Stimulated activated naive B cell treated with anti-CD40 and anti-IgM and Interleukin-4, amounts not matched to agents 10 μg/mL and 1 μg/mL and 100 μg/mL, for 72 hours (primary cell): ENCODE data around the gene PALM2AKAP2.
A peak's percentile ranks its signal among the peaks of the same experiment; 100 is the strongest.

ENCODE experiments used
- ATAC-seq, 2 donors: fragments of 150-1000 bp; cut with Tn5 transposase; replicated peaks; 2 replicates each; pipeline ENCODE4 v1.10.0; 2021; ENCODE audit warnings: moderate library complexity in 1 of 2
- DNase-seq: peaks from one replicate; pipeline ENCODE4 v3.0.0; 2021
- H3K27ac Mint-ChIP-seq: one replicate; pipeline ENCODE4 v1.8.0; 2022; ENCODE audit warnings: mild to moderate bottlenecking, mixed read lengths
- H3K27me3 Mint-ChIP-seq, 2 donors: one replicate each; pipeline ENCODE4 v1.8.0; 2022; ENCODE audit warnings: mixed read lengths in 2 of 2
- H3K36me3 Mint-ChIP-seq, 2 donors: one replicate each; pipeline ENCODE4 v1.8.0; 2022; ENCODE audit warnings: mixed read lengths in 2 of 2, mild to moderate bottlenecking in 1 of 2
- H3K4me1 Mint-ChIP-seq, 2 donors: one replicate each; pipeline ENCODE4 v1.8.0; 2022; ENCODE audit warnings: mixed read lengths in 2 of 2, mild to moderate bottlenecking in 1 of 2
- H3K4me3 Mint-ChIP-seq, 2 donors: one replicate each; pipeline ENCODE4 v1.8.0; 2022; ENCODE audit warnings: mild to moderate bottlenecking in 2 of 2, mixed read lengths in 2 of 2, moderate library complexity in 1 of 2
- H3K9me3 Mint-ChIP-seq, 2 donors: one replicate each; pipeline ENCODE4 v1.8.0; 2022; ENCODE audit warnings: mixed read lengths in 2 of 2, mild to moderate bottlenecking in 1 of 2

PALM2AKAP2 gene

GRCh38 chr9:109789556-109789955, 9.6 kb downstream of the PALM2AKAP2 start:
- Mint-ChIP-seq H3K36me3 (no peaks in the 10 kb centered on the region), H3K4me3 (no peak overlapping the region), H3K9me3 (no peaks in the 10 kb centered on the region), H3K27me3 (peaks cover 5 to 10% of the 10 kb centered on the region in 2 donors), H3K27ac (no peak overlapping the region), H3K4me1 (no peaks in the 10 kb centered on the region)
- no peak for DNase-seq
- ATAC-seq, result no peak

GRCh38 chr9:109789971-109790370, 10.0 kb downstream of the PALM2AKAP2 start:
- no peak overlapping the region for H3K4me3 Mint-ChIP-seq

GRCh38 chr9:109791003-109791677, 11.1 kb downstream of the PALM2AKAP2 start:
- H3K4me1 Mint-ChIP-seq, result no peaks in the 10 kb centered on the region
- DNase-seq, result no peak
- no peak overlapping the region for H3K4me3 Mint-ChIP-seq
- H3K27me3 Mint-ChIP-seq, result peaks cover 5 to 10% of the 10 kb centered on the region in 2 donors
- no peak overlapping the region for H3K27ac Mint-ChIP-seq
- H3K36me3 Mint-ChIP-seq, result no peaks in the 10 kb centered on the region
- H3K9me3 Mint-ChIP-seq, result no peaks in the 10 kb centered on the region
- no peak for ATAC-seq

More at GRCh38 chr9:109789971-109790370, 10.0 kb downstream of the PALM2AKAP2 start:
- H3K27me3 Mint-ChIP-seq, result peaks cover 5 to 10% of the 10 kb centered on the region in 2 donors
- H3K4me1 Mint-ChIP-seq, result no peaks in the 10 kb centered on the region
- no peak overlapping the region for H3K27ac Mint-ChIP-seq
- H3K36me3 Mint-ChIP-seq, result no peaks in the 10 kb centered on the region
- H3K9me3 Mint-ChIP-seq, result no peaks in the 10 kb centered on the region
- DNase-seq (no peak), ATAC-seq (no peak)

- no peak for DNase-seq
- H3K4me1 Mint-ChIP-seq, result no peaks in the 10 kb centered on the region
- no peaks in the 10 kb centered on the region for H3K36me3 Mint-ChIP-seq
- H3K27ac Mint-ChIP-seq, result no peak overlapping the region
- peaks cover 5 to 10% of the 10 kb centered on the region in 2 donors for H3K27me3 Mint-ChIP-seq
- ATAC-seq, result no peak
- no peaks in the 10 kb centered on the region for H3K9me3 Mint-ChIP-seq
- H3K4me3 Mint-ChIP-seq, result no peak overlapping the region
These were observed 11.7 kb downstream of the PALM2AKAP2 start for GRCh38 chr9:109791747-109792146.

- no peaks in the 10 kb centered on the region for H3K9me3 Mint-ChIP-seq
- ATAC-seq, result no peak
- no peak overlapping the region for H3K4me3 Mint-ChIP-seq
- H3K4me1 Mint-ChIP-seq, result peaks cover 0 to 3% of the 10 kb centered on the region in 2 donors
- peaks cover 5 to 10% of the 10 kb centered on the region in 2 donors for H3K27me3 Mint-ChIP-seq
- no peaks in the 10 kb centered on the region for H3K36me3 Mint-ChIP-seq
- H3K27ac Mint-ChIP-seq, result no peak overlapping the region
- DNase-seq, result no peak
These were observed 13.1 kb downstream of the PALM2AKAP2 start for GRCh38 chr9:109792951-109793546.

GRCh38 chr9:109793921-109794320, 13.9 kb downstream of the PALM2AKAP2 start:
- peaks cover 0 to 3% of the 10 kb centered on the region in 2 donors for H3K4me1 Mint-ChIP-seq
- no peak overlapping the region for H3K4me3 Mint-ChIP-seq
- H3K27ac Mint-ChIP-seq, result no peak overlapping the region
- DNase-seq (no peak), ATAC-seq (no peak)
- peaks cover 0 to 9% of the 10 kb centered on the region in 2 donors for H3K27me3 Mint-ChIP-seq
- H3K9me3 Mint-ChIP-seq, result no peaks in the 10 kb centered on the region
- H3K36me3 Mint-ChIP-seq, result no peaks in the 10 kb centered on the region

GRCh38 chr9:109794361-109795012, 14.5 kb downstream of the PALM2AKAP2 start:
- Mint-ChIP-seq H3K9me3 (no peaks in the 10 kb centered on the region), H3K4me1 (peaks cover 0 to 3% of the 10 kb centered on the region in 2 donors), H3K36me3 (no peaks in the 10 kb centered on the region), H3K27ac (no peak overlapping the region), H3K27me3 (peaks cover 0 to 15% of the 10 kb centered on the region in 2 donors), H3K4me3 (no peak overlapping the region)
- DNase-seq (no peak), ATAC-seq (no peak)

GRCh38 chr9:109795613-109796012, 15.6 kb downstream of the PALM2AKAP2 start:
- no peak for ATAC-seq
- H3K4me3 Mint-ChIP-seq, result no peak overlapping the region
- no peak for DNase-seq
- H3K4me1 Mint-ChIP-seq, result peaks cover 0 to 3% of the 10 kb centered on the region in 2 donors
- H3K27me3 Mint-ChIP-seq, result peaks cover 1 to 15% of the 10 kb centered on the region in 2 donors
- no peaks in the 10 kb centered on the region for H3K9me3 Mint-ChIP-seq
- no peak overlapping the region for H3K27ac Mint-ChIP-seq
- H3K36me3 Mint-ChIP-seq, result no peaks in the 10 kb centered on the region

- DNase-seq (no peak), ATAC-seq (no peak)
- Mint-ChIP-seq H3K27ac (no peak overlapping the region), H3K27me3 (peaks cover 6 to 11% of the 10 kb centered on the region in 2 donors), H3K4me3 (no peak overlapping the region), H3K36me3 (no peaks in the 10 kb centered on the region), H3K4me1 (peaks cover 0 to 3% of the 10 kb centered on the region in 2 donors), H3K9me3 (no peaks in the 10 kb centered on the region)
These were observed 16.1 kb downstream of the PALM2AKAP2 start for GRCh38 chr9:109796078-109796477.

- Mint-ChIP-seq H3K27me3 (peaks cover 6 to 11% of the 10 kb centered on the region in 2 donors), H3K4me3 (no peak overlapping the region), H3K4me1 (peaks cover 0 to 3% of the 10 kb centered on the region in 2 donors), H3K36me3 (no peaks in the 10 kb centered on the region), H3K9me3 (no peaks in the 10 kb centered on the region), H3K27ac (peak overlapping the region; percentile 26)
- ATAC-seq (peak; percentile 72 to 74), DNase-seq (no peak)
These were observed 17.0 kb downstream of the PALM2AKAP2 start for GRCh38 chr9:109797006-109797405.

- no peak for ATAC-seq
- H3K27me3 Mint-ChIP-seq, result peaks cover 6 to 11% of the 10 kb centered on the region in 2 donors
These were observed 17.5 kb downstream of the PALM2AKAP2 start for GRCh38 chr9:109797509-109797908.

GRCh38 chr9:109799141-109799540, 19.1 kb downstream of the PALM2AKAP2 start:
- Mint-ChIP-seq H3K4me1 (peaks cover 0 to 3% of the 10 kb centered on the region in 2 donors), H3K4me3 (no peak overlapping the region), H3K36me3 (no peaks in the 10 kb centered on the region), H3K9me3 (no peaks in the 10 kb centered on the region), H3K27ac (no peak overlapping the region), H3K27me3 (peaks cover 6 to 11% of the 10 kb centered on the region in 2 donors)
- DNase-seq, result no peak
- ATAC-seq, result no peak

More at GRCh38 chr9:109797509-109797908, 17.5 kb downstream of the PALM2AKAP2 start:
- no peak for DNase-seq
- H3K4me1 Mint-ChIP-seq, result peaks cover 0 to 3% of the 10 kb centered on the region in 2 donors
- H3K27ac Mint-ChIP-seq, result no peak overlapping the region
- no peaks in the 10 kb centered on the region for H3K36me3 Mint-ChIP-seq
- H3K4me3 Mint-ChIP-seq, result no peak overlapping the region
- no peaks in the 10 kb centered on the region for H3K9me3 Mint-ChIP-seq

- H3K27me3 Mint-ChIP-seq, result peaks cover 6 to 11% of the 10 kb centered on the region in 2 donors
- H3K4me1 Mint-ChIP-seq, result peaks cover 0 to 3% of the 10 kb centered on the region in 2 donors
- H3K36me3 Mint-ChIP-seq, result no peaks in the 10 kb centered on the region
- no peak overlapping the region for H3K4me3 Mint-ChIP-seq
- ATAC-seq (no peak), DNase-seq (no peak)
- H3K9me3 Mint-ChIP-seq, result no peaks in the 10 kb centered on the region
- no peak overlapping the region for H3K27ac Mint-ChIP-seq
These were observed 19.8 kb downstream of the PALM2AKAP2 start for GRCh38 chr9:109799792-109800191.

GRCh38 chr9:109801484-109801883, 21.5 kb downstream of the PALM2AKAP2 start:
- Mint-ChIP-seq H3K4me1 (peaks cover 0 to 3% of the 10 kb centered on the region in 2 donors), H3K4me3 (no peak overlapping the region), H3K9me3 (no peaks in the 10 kb centered on the region), H3K36me3 (no peaks in the 10 kb centered on the region), H3K27ac (no peak overlapping the region), H3K27me3 (peaks cover 6 to 11% of the 10 kb centered on the region in 2 donors)
- DNase-seq (no peak), ATAC-seq (no peak)
